ENCODE results near the gene SLC35D3.
"Not testable (repeated sequence)": the region's sequence is repeated elsewhere in the genome, so short reads cannot be mapped to it uniquely, and the experiment has no call there.

The SLC35D3 gene

GRCh38 chr6:136890194-136890839, 31.8 kb upstream of the SLC35D3 start:
- no peak for DNase-seq (ENCODE audit: extremely low read depth, low read depth)
- TF ChIP-seq CTCF (IDR thresholded peaks at IDR 0.05; ENCODE audit: low read depth, low read length): no peak

GRCh38 chr6:136890986-136891385, 31.1 kb upstream of the SLC35D3 start:
- TF ChIP-seq CTCF (IDR thresholded peaks at IDR 0.05; ENCODE audit: low read depth, low read length): no peak
- no peak for DNase-seq (ENCODE audit: extremely low read depth, low read depth)

GRCh38 chr6:136893187-136893586, 28.9 kb upstream of the SLC35D3 start:
- no peak for TF ChIP-seq CTCF (IDR thresholded peaks at IDR 0.05; ENCODE audit: low read depth, low read length)
- no peak for DNase-seq (ENCODE audit: extremely low read depth, low read depth)

GRCh38 chr6:136895901-136896300, 26.2 kb upstream of the SLC35D3 start:
- TF ChIP-seq CTCF (IDR thresholded peaks at IDR 0.05; ENCODE audit: low read depth, low read length): no peak
- no peak for DNase-seq (ENCODE audit: extremely low read depth, low read depth)

- TF ChIP-seq CTCF (IDR thresholded peaks at IDR 0.05; ENCODE audit: low read depth, low read length): no peak
- no peak for DNase-seq (ENCODE audit: extremely low read depth, low read depth)
Observed at GRCh38 chr6:136897071-136897470, 25.0 kb upstream of the SLC35D3 start.

- no peak for TF ChIP-seq CTCF (IDR thresholded peaks at IDR 0.05; ENCODE audit: low read depth, low read length)
- no peak for DNase-seq (ENCODE audit: extremely low read depth, low read depth)
Observed at GRCh38 chr6:136901212-136901784, 20.8 kb upstream of the SLC35D3 start.

GRCh38 chr6:136904477-136904876, 17.6 kb upstream of the SLC35D3 start:
- DNase-seq (ENCODE audit: extremely low read depth, low read depth): not testable (repeated sequence)

GRCh38 chr6:136914947-136915346, 7.2 kb upstream of the SLC35D3 start:
- no peak for TF ChIP-seq CTCF (IDR thresholded peaks at IDR 0.05; ENCODE audit: low read depth, low read length)
- DNase-seq (ENCODE audit: extremely low read depth, low read depth): no peak

All from AG09319 (cell line).